A549 treated with Hydrocortisone at 1 μM for 4 hours (cell line): ENCODE results near the gene PRR15L. TPM values are rescaled to one million over a fixed set of nuclear protein-coding genes. Genes with fewer than 3 reads are reported as not detected.

Experiments
- total RNA-seq: library from RNA; stranded (reverse); fragments of 200-300 nt; extraction: Qiagen RNA extraction; gene quantifications from 5 replicates; pipeline ENCODE4 v1.2.3, GENCODE V29; 2022

PRR15L gene
- total RNA-seq = 2.3 to 3.6 TPM (median 3.0 TPM) in 5 replicates

GRCh38 chr17:47957591-47958490 is at the start of gene PRR15L:
Gene PRR15L, minus strand, starts transcription at chr17:47957883. Its CDS starts 4,649 bp downstream, at chr17:47953234.

GRCh38 chr17:47970725-47971499 is 13.2 kb upstream of the PRR15L start, which contains the start of gene CDK5RAP3:
Gene CDK5RAP3, plus strand, starts transcription at chr17:47971113. Its CDS starts 34 bp downstream, at chr17:47971147.

GRCh38 chr17:47941246-47942095 is 16.2 kb downstream of the PRR15L start, which contains the start of gene PNPO:
Gene PNPO, plus strand, starts transcription at chr17:47941571. Its CDS starts 105 bp downstream, at chr17:47941676.

Other genes starting within 250 kb of the PRR15L start
- gene TBX21, start 224.6 kb downstream of the PRR15L start, total RNA-seq = 0.13 to 0.23 TPM (median 0.16 TPM) in 5 replicates
- gene OSBPL7, start 136.1 kb downstream of the PRR15L start, total RNA-seq = 12.4 to 17.9 TPM (median 14.5 TPM) in 5 replicates
- gene MRPL10, start 126.3 kb downstream of the PRR15L start, total RNA-seq = 86.9 to 110 TPM (median 90.7 TPM) in 5 replicates
- 3.1 to 3.9 TPM (median 3.3 TPM) in 5 replicates for gene LRRC46, start 126.2 kb downstream of the PRR15L start, total RNA-seq
- 33.2 to 38.0 TPM (median 37.0 TPM) in 5 replicates for gene SCRN2, start 116.6 kb downstream of the PRR15L start, total RNA-seq
- 5.2 to 5.9 TPM (median 5.3 TPM) in 5 replicates for gene SP6, start 106.7 kb downstream of the PRR15L start, total RNA-seq
- 17.5 to 19.2 TPM (median 17.6 TPM) in 5 replicates for gene SP2, start 61.6 kb downstream of the PRR15L start, total RNA-seq
- gene PNPO, start 16.3 kb downstream of the PRR15L start, total RNA-seq = 22.1 to 28.4 TPM (median 25.0 TPM) in 5 replicates
- gene CDK5RAP3, start 13.2 kb upstream of the PRR15L start, total RNA-seq = 104 to 117 TPM (median 114 TPM) in 5 replicates
- 11.4 to 20.3 TPM (median 18.1 TPM) in 5 replicates for gene COPZ2, start 79.9 kb upstream of the PRR15L start, total RNA-seq
- 104 to 139 TPM (median 123 TPM) in 5 replicates for gene NFE2L1, start 90.5 kb upstream of the PRR15L start, total RNA-seq
- gene CBX1, start 143.6 kb upstream of the PRR15L start, total RNA-seq = 75.8 to 116 TPM (median 77.1 TPM) in 5 replicates
- 26.9 to 31.3 TPM (median 28.8 TPM) in 5 replicates for gene SNX11, start 149.9 kb upstream of the PRR15L start, total RNA-seq